ENCODE data around the gene SLC22A23.

GRCh38 chr6:3287308-3287707, 169.5 kb downstream of the SLC22A23 start:
- TF ChIP-seq BHLHE40 (IDR thresholded peaks at IDR 0.05; ENCODE audit: borderline replicate concordance) (no peak), TARDBP (IDR thresholded peaks at IDR 0.05) (no peak), SUZ12 (IDR thresholded peaks at IDR 0.05) (no peak), FOXM1 (IDR thresholded peaks at IDR 0.05; ENCODE audit: borderline replicate concordance) (no peak), FOXA1 (IDR thresholded peaks at IDR 0.05) (no peak), ZNF384 (IDR thresholded peaks at IDR 0.05) (no peak), SP1 (IDR thresholded peaks at IDR 0.05) (no peak), PKNOX1 (IDR thresholded peaks at IDR 0.05) (no peak), NFRKB (IDR thresholded peaks at IDR 0.05) (no peak)

All from HEK293T (cell line).